ENCODE measurements around the gene CNTN4.
"Not testable (repeated sequence)": the region's sequence is repeated elsewhere in the genome, so short reads cannot be mapped to it uniquely, and the experiment has no call there.

The CNTN4 gene

GRCh38 chr3:2098398-2099027 lies at the start of gene CNTN4:
CNTN4 (plus strand) TSS chr3:2098866.
- no peak for DNase-seq

- no peak for DNase-seq
These were observed 37.3 kb upstream of the CNTN4 start for GRCh38 chr3:2061360-2061759.

- DNase-seq = no peak
These were observed 27.1 kb upstream of the CNTN4 start for GRCh38 chr3:2071531-2071930.

GRCh38 chr3:2078821-2079220 lies 19.8 kb upstream of the CNTN4 start:
- DNase-seq = no peak

- no peak for DNase-seq
These were observed 15.7 kb upstream of the CNTN4 start for GRCh38 chr3:2082871-2083480.

GRCh38 chr3:2083558-2083957 lies 15.1 kb upstream of the CNTN4 start:
- not testable (repeated sequence) for DNase-seq

- no peak for DNase-seq
These were observed 8.4 kb upstream of the CNTN4 start for GRCh38 chr3:2090095-2090911.

GRCh38 chr3:2092758-2093157 lies 5.9 kb upstream of the CNTN4 start:
- no peak for DNase-seq

GRCh38 chr3:2094941-2095340 lies 3.7 kb upstream of the CNTN4 start:
- no peak for DNase-seq

- DNase-seq = no peak
These were observed 2.5 kb upstream of the CNTN4 start for GRCh38 chr3:2096216-2096615.

- DNase-seq = no peak
These were observed 950 bp upstream of the CNTN4 start for GRCh38 chr3:2097641-2098191.

GRCh38 chr3:2099028-2099671 lies 484 bp downstream of the CNTN4 start:
- DNase-seq = no peak

- no peak for DNase-seq
These were observed 1.1 kb downstream of the CNTN4 start for GRCh38 chr3:2099779-2100191.

- DNase-seq = no peak
These were observed 7.8 kb downstream of the CNTN4 start for GRCh38 chr3:2106438-2106837.

- no peak for DNase-seq
These were observed 12.0 kb downstream of the CNTN4 start for GRCh38 chr3:2110597-2111117.

- no peak for DNase-seq
These were observed 16.1 kb downstream of the CNTN4 start for GRCh38 chr3:2114617-2115275.

GRCh38 chr3:2130726-2131125 lies 32.1 kb downstream of the CNTN4 start:
- no peak for DNase-seq

GRCh38 chr3:2133146-2133545 lies 34.5 kb downstream of the CNTN4 start:
- no peak for DNase-seq

- DNase-seq = no peak
These were observed 39.0 kb downstream of the CNTN4 start for GRCh38 chr3:2137651-2138050.

GRCh38 chr3:2141482-2141881 lies 42.8 kb downstream of the CNTN4 start:
- DNase-seq = no peak

GRCh38 chr3:2148561-2149340 lies 50.1 kb downstream of the CNTN4 start:
- no peak for DNase-seq

- DNase-seq = no peak
These were observed 54.4 kb downstream of the CNTN4 start for GRCh38 chr3:2153053-2153452.

Data from activated CD4-positive, alpha-beta T cell treated with anti-CD3 and anti-CD28 coated beads for 1 hour (primary cell).